Measurements from ENCODE around the gene RFX2.

DNA sequence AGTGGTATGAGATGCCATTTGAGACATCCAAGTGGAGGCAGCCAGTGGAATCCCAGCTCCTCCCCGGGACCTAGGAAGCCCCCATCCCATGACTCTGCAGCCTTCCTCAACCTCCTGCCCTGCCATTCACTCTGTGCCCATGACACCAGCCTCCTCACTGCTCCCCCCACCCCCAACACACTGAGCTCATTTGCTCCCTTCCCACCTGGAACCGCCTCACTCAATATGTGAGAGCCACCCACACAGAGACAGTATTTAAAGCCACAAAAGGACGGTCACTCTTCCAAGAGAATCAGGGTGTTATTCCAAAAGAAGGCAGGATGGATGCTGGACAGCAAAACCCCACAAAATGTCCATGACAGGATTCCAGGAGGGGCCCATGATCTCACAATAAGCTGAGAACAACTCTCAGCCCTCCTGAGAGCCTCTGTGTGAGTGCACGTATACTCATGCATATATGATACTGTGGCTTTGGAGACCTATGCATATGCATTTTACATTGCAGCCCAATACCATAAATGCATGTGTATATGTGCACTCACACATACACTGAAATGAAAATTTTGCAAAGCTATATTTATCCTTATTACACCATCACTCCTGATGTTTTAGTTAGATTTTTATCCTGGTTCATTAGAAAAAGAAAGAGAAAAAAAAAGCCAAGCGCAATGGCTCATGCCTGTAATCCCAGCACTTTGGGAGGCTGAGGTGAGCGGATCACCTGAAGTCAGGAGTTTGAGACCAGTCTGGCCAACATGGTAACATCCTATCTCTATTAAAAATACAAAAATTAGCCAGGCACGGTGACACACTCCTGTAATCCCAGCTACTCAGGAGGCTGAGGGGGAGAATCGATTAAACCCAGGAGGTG, 121.5 kb downstream of the RFX2 start:
- TF ChIP-seq CTCF (IDR thresholded peaks at IDR 0.05) (no peak), POLR2A (IDR thresholded peaks at IDR 0.05) (no peak)

All from right lobe of liver (tissue), 4 donors.